Upper lobe of left lung (tissue), 6 donors: Measurements from ENCODE around the gene UIMC1. TPM values are rescaled to one million over a fixed set of nuclear protein-coding genes. Genes with fewer than 3 reads are reported as not detected.
A peak's percentile ranks its signal among the peaks of the same experiment; 100 is the strongest.

Experiments used
- ATAC-seq, 2 donors: fragments of 200-7000 bp; cut with Tn5 transposase; one replicate each; pipeline ENCODE4 v1.9.1; 2022; ENCODE audit warnings: mild to moderate bottlenecking in 2 of 2, moderate library complexity in 2 of 2; ENCODE audit not compliant: low FRiP score in 2 of 2
- DNase-seq, 2 donors: peaks; one replicate each; pipeline ENCODE4 v3.0.0-alpha.2; 2019 to 2020
- H3K27ac ChIP-seq, 4 donors: fragments of 200-600 bp; sonication (generic); one replicate each; pipeline ENCODE4 v1.5.1; 2016 to 2019
- H3K27me3 ChIP-seq, 4 donors: fragments of 200-600 bp; sonication (generic); one replicate each; pipeline ENCODE4 v1.5.1; 2017 to 2019
- H3K36me3 ChIP-seq, 4 donors: fragments of 200-600 bp; sonication (generic); one replicate each; pipeline ENCODE4 v1.5.1; 2016 to 2019
- H3K4me1 ChIP-seq, 4 donors: fragments of 200-600 bp; sonication (generic); one replicate each; pipeline ENCODE4 v1.5.1; 2018 to 2019
- H3K4me3 ChIP-seq, 4 donors: fragments of 200-600 bp; sonication (generic); one replicate each; pipeline ENCODE4 v1.5.1; 2017 to 2019; ENCODE audit warnings: mild to moderate bottlenecking in 2 of 4, moderate library complexity in 1 of 4
- H3K9me3 ChIP-seq, 4 donors: fragments of 200-600 bp; sonication (generic); one replicate each; pipeline ENCODE4 v1.5.1; 2018 to 2019
- CTCF ChIP-seq, 6 experiments: fragments of 450-650 bp in 4 of 6; fragments of 200-600 bp in 2 of 6; sonication (generic) in 2 of 6; IDR thresholded peaks; one replicate each; pipeline ENCODE4 v1.5.1; 2016 to 2019; ENCODE audit warnings: antibody characterized with exemption in 6 of 6
- EP300 ChIP-seq, 4 donors: sonication (generic); formaldehyde crosslinking; IDR thresholded peaks; one replicate each; pipeline ENCODE4 v1.5.1; 2017; ENCODE audit warnings: antibody characterized with exemption in 4 of 4, control low read depth in 2 of 4
- POLR2A ChIP-seq, 4 donors: fragments of 450-650 bp; IDR thresholded peaks; one replicate each; pipeline ENCODE4 v1.5.1; 2016 to 2017; ENCODE audit warnings: antibody characterized with exemption in 4 of 4, mild to moderate bottlenecking in 2 of 4
- POLR2AphosphoS5 ChIP-seq, 2 donors: sonication (generic); formaldehyde crosslinking; IDR thresholded peaks; one replicate each; pipeline ENCODE4 v1.5.1; 2017; ENCODE audit warnings: antibody characterized with exemption in 2 of 2
- WGBS, 2 donors: methylation state at CpG; one replicate each; pipeline ENCODE4 v1.1.5; 2017 to 2018; 5-methylcytosine and 5-hydroxymethylcytosine counted together
- total RNA-seq, 6 donors: library from RNA; depleted of rRNA in 4 of 6; stranded (reverse); fragments of >200 nt in 4 of 6; gene quantifications; one replicate each; pipeline versions ENCODE4 v1.1.0 to v1.2.1, GENCODE V29; 2016 to 2021
- donor health status: DM: no; HTN: no; CAD: no; lungs with moderate emphysema.
- donor health status: DM: no; HTN: yes; CAD: no; lungs with severe emphysema.

The UIMC1 gene
- total RNA-seq, 6 donors from 2014 or later = 26.7 to 87.0 (median 37.9) TPM

GRCh38 chr5:176863041-176863764 lies 143.4 kb downstream of the UIMC1 start:
- no peak for DNase-seq
- Histone ChIP-seq H3K27ac (no peak overlapping the region), H3K4me1 (no peaks in the 10 kb centered on the region), H3K4me3 (no peak overlapping the region), H3K27me3 (peaks cover 0 to 30% (median 11%) of the 10 kb centered on the region in 4 donors), H3K9me3 (no peaks in the 10 kb centered on the region), H3K36me3 (no peaks in the 10 kb centered on the region)
- ATAC-seq = no peak
- WGBS, 2 donors = 13 to 28% methylated on average over 5 to 15 of the region's 15 CpGs
- TF ChIP-seq EP300 (IDR thresholded peaks at IDR 0.05) (no peak), POLR2A (IDR thresholded peaks at IDR 0.05) (no peak), POLR2AphosphoS5 (IDR thresholded peaks at IDR 0.05) (no peak), CTCF (IDR thresholded peaks at IDR 0.05) (no peak)

GRCh38 chr5:176862330-176862995 lies 144.1 kb downstream of the UIMC1 start:
- no peak for ATAC-seq
- H3K4me1 ChIP-seq = no peaks in the 10 kb centered on the region
- peak in 1 of 2 donors; percentile 72 for DNase-seq
- H3K27ac ChIP-seq = no peak overlapping the region
- H3K36me3 ChIP-seq = no peaks in the 10 kb centered on the region
- peaks cover 0 to 30% (median 11%) of the 10 kb centered on the region in 4 donors for H3K27me3 ChIP-seq
- WGBS, 2 donors = 56 to 70% methylated on average over 14 to 27 of the region's 28 CpGs
- H3K4me3 ChIP-seq = no peak overlapping the region
- H3K9me3 ChIP-seq = no peaks in the 10 kb centered on the region
- TF ChIP-seq EP300 (IDR thresholded peaks at IDR 0.05) (no peak), CTCF (IDR thresholded peaks at IDR 0.05) (no peak), POLR2A (IDR thresholded peaks at IDR 0.05) (no peak), POLR2AphosphoS5 (IDR thresholded peaks at IDR 0.05) (no peak)

- peaks cover 0 to 20% (median 9%) of the 10 kb centered on the region in 4 donors for H3K27me3 ChIP-seq
- H3K36me3 ChIP-seq = no peaks in the 10 kb centered on the region
- DNase-seq (no peak), ATAC-seq (no peak)
- 78 to 80% methylated on average over 1 to 7 of the region's 11 CpGs for WGBS, 2 donors
- H3K27ac ChIP-seq = no peak overlapping the region
- TF ChIP-seq EP300 (IDR thresholded peaks at IDR 0.05) (no peak), POLR2AphosphoS5 (IDR thresholded peaks at IDR 0.05) (no peak), POLR2A (IDR thresholded peaks at IDR 0.05) (no peak), CTCF (IDR thresholded peaks at IDR 0.05) (no peak)
- H3K4me3 ChIP-seq = no peak overlapping the region
- H3K4me1 ChIP-seq = no peaks in the 10 kb centered on the region
- H3K9me3 ChIP-seq = no peaks in the 10 kb centered on the region
These were observed 145.3 kb downstream of the UIMC1 start for GRCh38 chr5:176861276-176861675.

GRCh38 chr5:176860381-176860780 lies 146.2 kb downstream of the UIMC1 start:
- WGBS, 2 donors = 74% methylated on average over 11 of the region's 11 CpGs; no CpG with 5 or more reads in 1 of the 2 donors
- DNase-seq (no peak), ATAC-seq (no peak)
- H3K4me3 ChIP-seq = no peak overlapping the region
- no peaks in the 10 kb centered on the region for H3K4me1 ChIP-seq
- TF ChIP-seq POLR2AphosphoS5 (IDR thresholded peaks at IDR 0.05) = no peak
- TF ChIP-seq EP300 (IDR thresholded peaks at IDR 0.05) = no peak
- no peak for TF ChIP-seq POLR2A (IDR thresholded peaks at IDR 0.05)
- no peak for TF ChIP-seq CTCF (IDR thresholded peaks at IDR 0.05)
- H3K9me3 ChIP-seq = no peaks in the 10 kb centered on the region
- no peak overlapping the region for H3K27ac ChIP-seq
- H3K36me3 ChIP-seq = no peaks in the 10 kb centered on the region
- H3K27me3 ChIP-seq = peaks cover 0 to 18% (median 7%) of the 10 kb centered on the region in 4 donors
